Endothelial cell of umbilical vein (primary cell): Measurements from ENCODE around the gene NECTIN4. TPM values are rescaled to one million over a fixed set of nuclear protein-coding genes. Genes with fewer than 3 reads are reported as not detected.

Source experiments
- BruUV-seq: library from RNA; stranded (reverse); fragments of 400-500 nt; replicated peaks from 2 replicates; lab custom pipeline; 2021; lab: Mats Ljungman, UMichigan
- CTCF ChIA-PET: fragments of 300-600, 350-600 bp; sonication (Branson Sonifier 250); formaldehyde crosslinking; loops from one replicate; lab custom pipeline; 2021; ENCODE audit warnings: antibody characterized with exemption, inconsistent platforms; lab: Charles Lee
- POLR2A ChIA-PET: fragments of 300-600, 350-600 bp; sonication (Branson Sonifier 250); formaldehyde crosslinking; loops from one replicate; lab custom pipeline; 2021; ENCODE audit warnings: antibody characterized with exemption, inconsistent platforms; lab: Charles Lee
- DNase-seq: peaks from one replicate; pipeline ENCODE4 v3.0.0-alpha.2; 2011; ENCODE audit warnings: low read depth, low spot score
- FAIRE-seq: peaks from 2 replicates; lab custom pipeline; 2011; peaks lifted over from hg19 to GRCh38; lab: Jason Lieb, UNC
- H2AFZ ChIP-seq: 2 replicates; pipeline ENCODE4 v1.6.0; 2012; ENCODE audit warnings: low read depth, low read length, control low read depth, inconsistent platforms
- H3K27ac ChIP-seq: 2 replicates; pipeline ENCODE4 v1.5.1; 2011; ENCODE audit warnings: low read depth, mild to moderate bottlenecking, control low read depth, low read length, moderate library complexity; ENCODE audit not compliant: insufficient read depth
- H3K27me3 ChIP-seq, 2 experiments: 2 replicates each; pipeline versions ENCODE4 v1.6.0 to v1.6.1; 2011; ENCODE audit warnings: low read length in 2 of 2, mixed read lengths in 1 of 2; ENCODE audit not compliant: control insufficient read depth in 2 of 2, insufficient read depth in 2 of 2
- H3K36me3 ChIP-seq, 2 experiments: 2 replicates in 1 of 2; 3 replicates in 1 of 2; pipeline ENCODE4 v1.5.1; 2011; ENCODE audit warnings: low read length in 2 of 2, mild to moderate bottlenecking in 1 of 2, moderate library complexity in 1 of 2; ENCODE audit not compliant: control insufficient read depth in 2 of 2, insufficient read depth in 2 of 2; ENCODE audit errors: extremely low read depth in 1 of 2
- H3K4me1 ChIP-seq: 3 replicates; pipeline ENCODE4 v1.5.1; 2011; ENCODE audit warnings: mild to moderate bottlenecking, low read length; ENCODE audit not compliant: control insufficient read depth, insufficient read depth; ENCODE audit errors: extremely low read depth
- H3K4me2 ChIP-seq: 2 replicates; pipeline ENCODE4 v1.6.1; 2011; ENCODE audit warnings: low read length, control low read depth, mixed read lengths; ENCODE audit not compliant: insufficient read depth
- H3K4me3 ChIP-seq, 3 experiments: fragments of 200-600 bp in 1 of 3; sonication (generic), shearing (Covaris generic) in 1 of 3; replicated peaks in 1 of 3; 2 replicates each; pipeline ENCODE4 v1.5.1; 2011 to 2016; ENCODE audit warnings: control low read depth in 3 of 3, low read length in 3 of 3, mild to moderate bottlenecking in 2 of 3, inconsistent platforms in 1 of 3, low read depth in 1 of 3, moderate library complexity in 1 of 3; ENCODE audit not compliant: insufficient read depth in 1 of 3
- H3K79me2 ChIP-seq: 2 replicates; pipeline ENCODE4 v1.6.0; 2012; ENCODE audit warnings: low read length, inconsistent platforms; ENCODE audit not compliant: control insufficient read depth, insufficient read depth
- H3K9ac ChIP-seq: replicated peaks from 2 replicates; pipeline ENCODE3; 2011; ENCODE audit warnings: low read length, control low read depth; ENCODE audit not compliant: insufficient read depth; ENCODE audit errors: extremely low read depth
- H3K9me1 ChIP-seq: replicated peaks from 3 replicates; pipeline ENCODE4 v1.6.0; 2011; ENCODE audit warnings: mild to moderate bottlenecking, low read length; ENCODE audit not compliant: control insufficient read depth, insufficient read depth; ENCODE audit errors: extremely low read depth
- H3K9me3 ChIP-seq: replicated peaks from 2 replicates; pipeline ENCODE4 v1.5.1; 2012; ENCODE audit warnings: low read length, inconsistent platforms; ENCODE audit not compliant: control insufficient read depth, insufficient read depth
- H4K20me1 ChIP-seq: replicated peaks from 2 replicates; pipeline ENCODE3; 2011; ENCODE audit warnings: mild to moderate bottlenecking, low read length; ENCODE audit not compliant: control insufficient read depth, insufficient read depth; ENCODE audit errors: extremely low read depth
- CTCF ChIP-seq, 2 donors: IDR thresholded peaks; 1 replicate in 1 of 2; 2 replicates in 1 of 2; pipeline ENCODE4 v1.5.1; 2011; ENCODE audit warnings: low read length in 2 of 2, mild to moderate bottlenecking in 2 of 2, moderate library complexity in 2 of 2, control low read depth in 1 of 2, inconsistent platforms in 1 of 2, low read depth in 1 of 2; ENCODE audit not compliant: insufficient read depth in 1 of 2; ENCODE audit errors: extremely low read depth in 1 of 2
- EZH2 ChIP-seq: IDR thresholded peaks from 2 replicates; pipeline ENCODE4 v1.6.1; 2012; ENCODE audit warnings: borderline replicate concordance, low read depth, mild to moderate bottlenecking, moderate library complexity, low read length, inconsistent platforms; ENCODE audit not compliant: severe bottlenecking
- FOS ChIP-seq: IDR thresholded peaks from 2 replicates; pipeline ENCODE4 v1.6.1; 2011; ENCODE audit warnings: mild to moderate bottlenecking, low read length, moderate library complexity, borderline replicate concordance; ENCODE audit not compliant: insufficient read depth
- GATA2 ChIP-seq: IDR thresholded peaks from 2 replicates; pipeline ENCODE4 v1.7.0; 2011; ENCODE audit warnings: low read depth, mild to moderate bottlenecking, moderate library complexity, mixed read lengths, low read length; ENCODE audit not compliant: insufficient read length, insufficient read depth
- JUN ChIP-seq: IDR thresholded peaks from 2 replicates; pipeline ENCODE4 v1.6.1; 2011; ENCODE audit warnings: borderline replicate concordance, low read depth; ENCODE audit not compliant: insufficient read length, insufficient read depth
- MYC ChIP-seq: IDR thresholded peaks from one replicate; pipeline ENCODE4 v1.6.1; 2011; ENCODE audit warnings: mild to moderate bottlenecking, low read depth, low read length
- POLR2A ChIP-seq: IDR thresholded peaks from 2 replicates; pipeline ENCODE4 v1.6.1; 2012; ENCODE audit warnings: low read depth, mild to moderate bottlenecking, control low read depth, low read length
- POLR2AphosphoS5 ChIP-seq: IDR thresholded peaks from 2 replicates; pipeline ENCODE4 v1.6.1; 2012; ENCODE audit warnings: low read depth, mild to moderate bottlenecking, control low read depth, low read length, moderate library complexity; ENCODE audit not compliant: insufficient read depth
- dilution Hi-C: fragments of 300-500 bp; cut with MboI; formaldehyde crosslinking; loops from one replicate; pipeline ENCODE4 v1.15.0; 2019; ENCODE audit warnings: low sequenced_read_pairs; ENCODE audit not compliant: extremely low pct_ligation_motif_present
- intact Hi-C: fragments of 100-400 bp; cut with micrococcal nuclease; formaldehyde crosslinking; loops from one replicate; pipeline ENCODE4 v1.10.0; 2022
- polyA plus RNA-seq, 4 experiments: library from polyadenylated mRNA; depleted of rRNA in 3 of 4; stranded (reverse) in 3 of 4; unstranded in 1 of 4; fragments of >200 nt; gene quantifications; 2 replicates each; pipeline versions ENCODE4 v1.2.1 to v1.2.3, GENCODE V29; 2011 to 2012; ENCODE audit warnings: missing spikeins in 1 of 4
- total RNA-seq: library from RNA; stranded (reverse); gene quantifications from 2 replicates; pipeline ENCODE4 v1.2.3, GENCODE V29; 2021
- TF ChIP-seq, protein P1 (sequence below): IDR thresholded peaks from 2 replicates; pipeline ENCODE4 v1.6.1; 2011; ENCODE audit not compliant: insufficient read depth, insufficient read length

The NECTIN4 gene
- total and polyA plus RNA-seq, 2 donors (not counting 3 experiments of a cell fraction or from before 2014, with no cell fraction given): 0.15 to 0.58 TPM

DNA sequence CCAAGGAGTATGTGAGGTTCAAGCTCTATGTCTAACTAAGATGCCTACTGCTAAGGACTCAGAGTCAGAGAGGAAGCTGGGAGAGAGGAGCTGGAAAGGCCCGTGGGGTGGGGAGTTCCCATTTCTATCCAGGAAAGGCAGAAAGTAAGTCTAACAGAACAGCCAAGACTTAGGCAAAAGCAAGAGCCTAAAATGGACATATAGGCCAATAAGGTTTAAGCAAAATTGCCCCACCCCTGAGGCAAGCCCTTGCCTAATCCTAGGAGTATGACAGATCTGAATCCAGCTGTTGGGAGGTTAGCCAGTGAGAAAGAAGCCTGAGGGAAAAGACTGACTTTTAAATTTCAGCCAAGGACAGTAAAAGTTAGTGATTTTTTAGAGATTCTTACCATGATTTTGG is 7.2 kb upstream of the NECTIN4 start:
- Histone ChIP-seq H3K9me1 (no peaks in the 10 kb centered on the region), H2AFZ (no peak overlapping the region), H3K9me3 (no peaks in the 10 kb centered on the region), H3K27me3 (no peaks in the 10 kb centered on the region), H3K79me2 (no peaks in the 10 kb centered on the region), H3K4me2 (no peak overlapping the region), H3K4me1 (peaks cover 8% of the 10 kb centered on the region), H4K20me1 (no peaks in the 10 kb centered on the region), H3K9ac (no peak overlapping the region), H3K27ac (no peak overlapping the region), H3K4me3 (no peak overlapping the region), H3K36me3 (peaks cover 4 to 5% of the 10 kb centered on the region in 2 experiments)
- POLR2A ChIA-PET: no interaction called here
- CTCF ChIA-PET: interaction anchor here (0.7 to 7.6 kb wide), 14 partner anchors 9 to 261 kb away, joined by 3 to 197 read pairs (median 8); partner anchors contain the start of genes DEDD, F11R and USF1
- dilution Hi-C loops: no loop called here
- no TSS peak for BruUV-seq
- no peak for FAIRE-seq
- TF ChIP-seq POLR2A (no peak), FOS (no peak), EZH2 (no peak), JUN (no peak), POLR2AphosphoS5 (no peak), MYC (no peak), GATA2 (no peak)
- TF ChIP-seq, protein P1, sequence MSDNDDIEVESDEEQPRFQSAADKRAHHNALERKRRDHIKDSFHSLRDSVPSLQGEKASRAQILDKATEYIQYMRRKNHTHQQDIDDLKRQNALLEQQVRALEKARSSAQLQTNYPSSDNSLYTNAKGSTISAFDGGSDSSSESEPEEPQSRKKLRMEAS: no peak
- intact Hi-C loops: loop anchor here (2.0 to 5.0 kb wide), 2 partner anchors 262 to 369 kb away; no protein-coding TSS in a partner anchor
- no peak for DNase-seq

- Histone ChIP-seq H3K9ac (no peak overlapping the region), H3K27ac (no peak overlapping the region), H3K4me1 (peaks cover 8% of the 10 kb centered on the region), H3K36me3 (peaks cover 2 to 5% of the 10 kb centered on the region in 2 experiments), H3K9me3 (no peaks in the 10 kb centered on the region), H3K27me3 (no peaks in the 10 kb centered on the region), H3K79me2 (no peaks in the 10 kb centered on the region), H3K9me1 (no peaks in the 10 kb centered on the region), H3K4me3 (no peak overlapping the region), H3K4me2 (no peak overlapping the region), H2AFZ (no peak overlapping the region), H4K20me1 (no peaks in the 10 kb centered on the region)
- FAIRE-seq (no peak), DNase-seq (no peak)
- intact Hi-C loops (loop anchor here (2.0 to 5.0 kb wide), 2 partner anchors 261 to 369 kb away; no protein-coding TSS in a partner anchor), dilution Hi-C loops (no loop called here)
- CTCF ChIA-PET: interaction anchor here (0.7 to 7.6 kb wide), 9 partner anchors 37 to 261 kb away, joined by 3 to 197 read pairs (median 17); partner anchors contain the start of genes DEDD and F11R
- POLR2A ChIA-PET: no interaction called here
- BruUV-seq: no TSS peak
- TF ChIP-seq FOS: no peak
- TF ChIP-seq, protein P1: no peak
- no peak for TF ChIP-seq CTCF (IDR thresholded peaks at IDR 0.05; ENCODE audit: extremely low read depth in 1 of 2, insufficient read depth in 1 of 2, low read depth in 1 of 2, low read length in 2 of 2)
- TF ChIP-seq POLR2AphosphoS5: no peak
- no peak for TF ChIP-seq JUN
- TF ChIP-seq POLR2A: no peak
- TF ChIP-seq MYC: no peak
- no peak for TF ChIP-seq GATA2
- TF ChIP-seq EZH2: no peak
These were observed 6.7 kb upstream of the NECTIN4 start for GRCh38 chr1:161096015-161096414.
